Esophagus squamous epithelium (tissue), 5 donors: Measurements from ENCODE around the gene CHST8. TPM values are rescaled to one million over a fixed set of nuclear protein-coding genes. Genes with fewer than 3 reads are reported as not detected.
"Not testable (repeated sequence)": the region's sequence is repeated elsewhere in the genome, so short reads cannot be mapped to it uniquely, and the experiment has no call there.

Experiments
- DNase-seq: peaks from one replicate; lab custom pipeline; 2025; lab: John Stamatoyannopoulos, UW
- H3K27ac ChIP-seq, 4 donors: fragments of 200-600 bp; sonication (generic); one replicate each; pipeline ENCODE4 v1.5.1; 2016 to 2019; ENCODE audit warnings: mild to moderate bottlenecking in 1 of 4
- H3K27me3 ChIP-seq, 4 donors: fragments of 200-600 bp; sonication (generic); 1 replicate in 3 of 4; 2 replicates in 1 of 4; pipeline versions ENCODE4 v1.5.1 to v1.6.0; 2017 to 2021; ENCODE audit warnings: antibody characterized with exemption in 1 of 4
- H3K36me3 ChIP-seq, 3 donors: fragments of 200-600 bp; sonication (generic); one replicate each; pipeline ENCODE4 v1.5.1; 2016 to 2019
- H3K4me1 ChIP-seq, 3 donors: fragments of 200-600 bp; sonication (generic); one replicate each; pipeline ENCODE4 v1.5.1; 2017 to 2019
- H3K4me3 ChIP-seq, 4 donors: fragments of 200-600 bp; sonication (generic); 1 replicate in 3 of 4; 2 replicates in 1 of 4; pipeline ENCODE4 v1.5.1; 2016 to 2019; ENCODE audit warnings: mild to moderate bottlenecking in 2 of 4, moderate library complexity in 1 of 4
- H3K9me3 ChIP-seq, 3 donors: fragments of 200-600 bp; sonication (generic); one replicate each; pipeline ENCODE4 v1.5.1; 2016 to 2019
- CTCF ChIP-seq, 6 experiments: fragments of 450-650 bp in 4 of 6; fragments of 200-600 bp in 2 of 6; sonication (generic) in 2 of 6; IDR thresholded peaks; one replicate each; pipeline ENCODE4 v1.5.1; 2016 to 2019; ENCODE audit warnings: antibody characterized with exemption in 6 of 6, mild to moderate bottlenecking in 4 of 6, moderate library complexity in 4 of 6
- POLR2A ChIP-seq, 4 donors: fragments of 450-650 bp; IDR thresholded peaks; one replicate each; pipeline ENCODE4 v1.6.1; 2017; ENCODE audit warnings: antibody characterized with exemption in 4 of 4, mild to moderate bottlenecking in 4 of 4, moderate library complexity in 3 of 4
- WGBS, 2 donors: methylation state at CpG; one replicate each; pipeline ENCODE4 v1.1.5; 2018; 5-methylcytosine and 5-hydroxymethylcytosine counted together
- intact Hi-C: fragments of 100-400 bp; cut with DNase I; formaldehyde crosslinking; loops from one replicate; pipeline ENCODE4 v1.15.0; 2022
- total RNA-seq, 4 donors: library from RNA; depleted of rRNA; stranded (reverse); fragments of >200 nt; gene quantifications; one replicate each; pipeline ENCODE4 v1.1.0, GENCODE V29; 2016
- donor health status: DM: yes; HTN: yes; CAD: no.

Gene CHST8
- total RNA-seq, 4 donors from 2014 or later = 0.38 TPM; not detected in 3

- Histone ChIP-seq H3K4me3 (no peak overlapping the region), H3K9me3 (no peaks in the 10 kb centered on the region), H3K27ac (no peak overlapping the region), H3K27me3 (peaks cover 0 to 14% (median 0%) of the 10 kb centered on the region in 4 donors), H3K36me3 (no peaks in the 10 kb centered on the region), H3K4me1 (no peaks in the 10 kb centered on the region)
- TF ChIP-seq POLR2A (IDR thresholded peaks at IDR 0.05) = no peak
- no peak for TF ChIP-seq CTCF (IDR thresholded peaks at IDR 0.05)
- 77 to 78% methylated on average over 8 to 10 of the region's 11 CpGs for WGBS, 2 donors
- intact Hi-C loops = no loop called here
- no peak for DNase-seq
Measured at GRCh38 chr19:33660410-33661124, 38.8 kb downstream of the CHST8 start.

- no peak for DNase-seq
- Histone ChIP-seq H3K4me1 (no peaks in the 10 kb centered on the region), H3K9me3 (no peaks in the 10 kb centered on the region), H3K4me3 (no peak overlapping the region), H3K36me3 (no peaks in the 10 kb centered on the region), H3K27me3 (peaks cover 0 to 17% (median 0%) of the 10 kb centered on the region in 4 donors), H3K27ac (no peak overlapping the region)
- WGBS, 2 donors = 59% methylated on average over 5 of the region's 7 CpGs; no CpG with 5 or more reads in 1 of the 2 donors
- intact Hi-C loops = no loop called here
- TF ChIP-seq POLR2A (IDR thresholded peaks at IDR 0.05) = no peak
Measured at GRCh38 chr19:33661336-33661735, 39.6 kb downstream of the CHST8 start.

GRCh38 chr19:33662391-33663092 lies 40.8 kb downstream of the CHST8 start:
- intact Hi-C loops = no loop called here
- Histone ChIP-seq H3K36me3 (no peaks in the 10 kb centered on the region), H3K4me1 (no peaks in the 10 kb centered on the region), H3K4me3 (no peak overlapping the region), H3K27ac (no peak overlapping the region), H3K27me3 (peaks cover 0 to 24% (median 0%) of the 10 kb centered on the region in 4 donors), H3K9me3 (no peaks in the 10 kb centered on the region)
- no peak for TF ChIP-seq POLR2A (IDR thresholded peaks at IDR 0.05)
- no peak for TF ChIP-seq CTCF (IDR thresholded peaks at IDR 0.05)
- WGBS, 2 donors = 48 to 64% methylated on average over 8 to 10 of the region's 11 CpGs
- no peak for DNase-seq

GRCh38 chr19:33663316-33663715 lies 41.6 kb downstream of the CHST8 start:
- DNase-seq, H3K36me3 ChIP-seq, H3K4me3 ChIP-seq, intact Hi-C loops, H3K27ac ChIP-seq, H3K4me1 ChIP-seq, H3K9me3 ChIP-seq: not testable (repeated sequence)
- 67 to 95% methylated on average over 2 to 3 of the region's 9 CpGs for WGBS, 2 donors
- H3K27me3 ChIP-seq = peaks cover 0 to 19% (median 0%) of the 10 kb centered on the region in 4 donors

- TF ChIP-seq POLR2A (IDR thresholded peaks at IDR 0.05) = no peak
- no peak for TF ChIP-seq CTCF (IDR thresholded peaks at IDR 0.05)
- Histone ChIP-seq H3K27ac (no peak overlapping the region), H3K4me3 (no peak overlapping the region), H3K36me3 (no peaks in the 10 kb centered on the region), H3K27me3 (peaks cover 0 to 27% (median 0%) of the 10 kb centered on the region in 4 donors), H3K9me3 (no peaks in the 10 kb centered on the region), H3K4me1 (peaks cover 0 to 4% (median 0%) of the 10 kb centered on the region in 3 donors)
- intact Hi-C loops = no loop called here
- 77 to 88% methylated on average over 5 of the region's 5 CpGs for WGBS, 2 donors
- no peak for DNase-seq
Measured at GRCh38 chr19:33664744-33665143, 43.0 kb downstream of the CHST8 start.
